Prostate gland (tissue), 2 donors: ENCODE data around the gene PRDM13.
"Not testable (repeated sequence)": the region's sequence is repeated elsewhere in the genome, so short reads cannot be mapped to it uniquely, and the experiment has no call there.

ENCODE experiments used
- POLR2A ChIP-seq: fragments of 450-650 bp; IDR thresholded peaks from one replicate; pipeline ENCODE4 v1.6.1; 2016; ENCODE audit warnings: antibody characterized with exemption, mild to moderate bottlenecking
- TF ChIP-seq, protein P1 (sequence below), 4 experiments: fragments of 200-600 bp in 2 of 4; fragments of 450-650 bp in 2 of 4; sonication (generic) in 2 of 4; IDR thresholded peaks; 1 replicate in 3 of 4; 2 replicates in 1 of 4; pipeline ENCODE4 v1.5.1; 2016 to 2019; ENCODE audit warnings: antibody characterized with exemption in 4 of 4, mild to moderate bottlenecking in 2 of 4, moderate library complexity in 2 of 4

DNA sequence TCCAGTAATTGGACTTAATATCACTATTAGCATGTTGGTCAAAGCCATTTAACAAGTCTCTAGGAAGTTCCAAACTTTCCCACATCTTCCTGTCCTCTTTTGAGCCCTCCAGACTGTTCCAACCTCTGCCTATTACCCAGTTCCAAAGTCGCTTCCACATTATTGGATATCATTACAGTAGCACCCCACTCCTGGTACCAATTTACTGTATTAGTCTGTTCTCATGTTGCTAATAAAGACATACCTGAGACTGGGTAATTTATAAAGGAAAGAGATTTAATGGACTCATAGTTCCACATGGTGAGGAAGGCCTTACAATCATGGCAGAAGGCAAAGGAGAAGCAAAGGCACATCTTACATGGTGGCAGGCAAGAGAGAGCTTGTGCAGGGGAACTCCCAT lies 31.7 kb downstream of the PRDM13 start:
- TF ChIP-seq, protein P1, sequence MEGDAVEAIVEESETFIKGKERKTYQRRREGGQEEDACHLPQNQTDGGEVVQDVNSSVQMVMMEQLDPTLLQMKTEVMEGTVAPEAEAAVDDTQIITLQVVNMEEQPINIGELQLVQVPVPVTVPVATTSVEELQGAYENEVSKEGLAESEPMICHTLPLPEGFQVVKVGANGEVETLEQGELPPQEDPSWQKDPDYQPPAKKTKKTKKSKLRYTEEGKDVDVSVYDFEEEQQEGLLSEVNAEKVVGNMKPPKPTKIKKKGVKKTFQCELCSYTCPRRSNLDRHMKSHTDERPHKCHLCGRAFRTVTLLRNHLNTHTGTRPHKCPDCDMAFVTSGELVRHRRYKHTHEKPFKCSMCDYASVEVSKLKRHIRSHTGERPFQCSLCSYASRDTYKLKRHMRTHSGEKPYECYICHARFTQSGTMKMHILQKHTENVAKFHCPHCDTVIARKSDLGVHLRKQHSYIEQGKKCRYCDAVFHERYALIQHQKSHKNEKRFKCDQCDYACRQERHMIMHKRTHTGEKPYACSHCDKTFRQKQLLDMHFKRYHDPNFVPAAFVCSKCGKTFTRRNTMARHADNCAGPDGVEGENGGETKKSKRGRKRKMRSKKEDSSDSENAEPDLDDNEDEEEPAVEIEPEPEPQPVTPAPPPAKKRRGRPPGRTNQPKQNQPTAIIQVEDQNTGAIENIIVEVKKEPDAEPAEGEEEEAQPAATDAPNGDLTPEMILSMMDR (IDR thresholded peaks at IDR 0.05) = not testable (repeated sequence)
- TF ChIP-seq POLR2A = not testable (repeated sequence)
